Trophoblast cell (in vitro differentiated cells and primary cell): ENCODE results near the gene TMBIM1.
A peak's percentile ranks its signal among the peaks of the same experiment; 100 is the strongest.

Source experiments
- DNase-seq, 2 donors: peaks; one replicate each; pipeline ENCODE4 v3.0.0-alpha.2; 2016
- H2AFZ ChIP-seq: 2 replicates; pipeline ENCODE4 v1.6.1; 2013; ENCODE audit warnings: low read length, moderate library complexity, mild to moderate bottlenecking; ENCODE audit not compliant: insufficient read depth, poor library complexity
- H2AK5ac ChIP-seq: 2 replicates; pipeline ENCODE4 v1.6.1; 2013; ENCODE audit warnings: mild to moderate bottlenecking, low read length
- H2BK120ac ChIP-seq: 2 replicates; pipeline ENCODE4 v1.6.1; 2013; ENCODE audit warnings: low read length, mild to moderate bottlenecking, moderate library complexity; ENCODE audit not compliant: insufficient read depth, poor library complexity
- H2BK12ac ChIP-seq: 2 replicates; pipeline ENCODE4 v1.6.1; 2013; ENCODE audit warnings: mild to moderate bottlenecking, low read length, moderate library complexity
- H2BK5ac ChIP-seq: 2 replicates; pipeline ENCODE4 v1.6.1; 2013; ENCODE audit warnings: low read length, low read depth, moderate library complexity, mild to moderate bottlenecking; ENCODE audit not compliant: poor library complexity
- H3K14ac ChIP-seq: 2 replicates; pipeline ENCODE4 v1.6.1; 2013; ENCODE audit warnings: mild to moderate bottlenecking, low read length
- H3K18ac ChIP-seq: 2 replicates; pipeline ENCODE4 v1.6.1; 2013; ENCODE audit warnings: mild to moderate bottlenecking, low read length
- H3K23ac ChIP-seq: 2 replicates; pipeline ENCODE4 v1.6.1; 2013; ENCODE audit warnings: low read length
- H3K27ac ChIP-seq: 2 replicates; pipeline ENCODE4 v1.5.1; 2013; ENCODE audit warnings: low read depth, mild to moderate bottlenecking, inconsistent platforms, low read length, moderate library complexity
- H3K27me3 ChIP-seq: 2 replicates; pipeline ENCODE4 v1.6.1; 2013; ENCODE audit warnings: inconsistent platforms, mild to moderate bottlenecking, low read length, moderate library complexity; ENCODE audit not compliant: insufficient read depth
- H3K36me3 ChIP-seq, 2 experiments: 1 replicate in 1 of 2; 2 replicates in 1 of 2; pipeline ENCODE4 v1.6.1; 2013; ENCODE audit warnings: low read length in 2 of 2, mild to moderate bottlenecking in 2 of 2, moderate library complexity in 1 of 2; ENCODE audit not compliant: insufficient read depth in 2 of 2, control insufficient read depth in 1 of 2
- H3K4ac ChIP-seq: 2 replicates; pipeline ENCODE4 v1.6.1; 2013; ENCODE audit warnings: low read depth, mild to moderate bottlenecking, low read length, moderate library complexity
- H3K4me1 ChIP-seq, 2 experiments: 1 replicate in 1 of 2; 2 replicates in 1 of 2; pipeline ENCODE4 v1.6.1; 2013; ENCODE audit warnings: low read length in 2 of 2, mild to moderate bottlenecking in 2 of 2, moderate library complexity in 1 of 2; ENCODE audit not compliant: insufficient read depth in 2 of 2, control insufficient read depth in 1 of 2
- H3K4me2 ChIP-seq: 2 replicates; pipeline ENCODE4 v1.6.1; 2013; ENCODE audit warnings: inconsistent platforms, mild to moderate bottlenecking, low read length, moderate library complexity
- H3K4me3 ChIP-seq: 2 replicates; pipeline ENCODE4 v1.5.1; 2013; ENCODE audit warnings: mild to moderate bottlenecking, low read depth, low read length, inconsistent platforms
- H3K79me1 ChIP-seq: one replicate; pipeline ENCODE4 v1.6.1; 2013; ENCODE audit warnings: low read length
- H3K79me2 ChIP-seq: 2 replicates; pipeline ENCODE4 v1.6.1; 2013; ENCODE audit warnings: low read length, mild to moderate bottlenecking; ENCODE audit not compliant: control insufficient read depth, insufficient read depth, poor library complexity
- H3K9ac ChIP-seq: 2 replicates; pipeline ENCODE4 v1.6.1; 2013; ENCODE audit warnings: mild to moderate bottlenecking, low read length
- H3K9me3 ChIP-seq: 2 replicates; pipeline ENCODE4 v1.6.1; 2013; ENCODE audit warnings: low read depth, mild to moderate bottlenecking, control low read depth, inconsistent platforms, low read length; ENCODE audit not compliant: insufficient read depth
- H4K12ac ChIP-seq: 2 replicates; pipeline ENCODE4 v1.6.1; 2013; ENCODE audit warnings: low read depth, mild to moderate bottlenecking, low read length, moderate library complexity
- H4K8ac ChIP-seq: 2 replicates; pipeline ENCODE4 v1.6.1; 2013; ENCODE audit warnings: low read depth, mild to moderate bottlenecking, low read length, moderate library complexity
- H4K91ac ChIP-seq: one replicate; pipeline ENCODE4 v1.6.1; 2013; ENCODE audit warnings: low read depth, mild to moderate bottlenecking, low read length, moderate library complexity
- WGBS: extraction: QIAGEN DNeasy Blood & Tissue Kit; methylation state at CpG from one replicate; pipeline ENCODE4 v1.1.7; 2013; ENCODE audit warnings: missing lambda C conversion rate; ENCODE audit not compliant: insufficient read length, insufficient coverage; ENCODE audit errors: extremely low coverage; 5-methylcytosine and 5-hydroxymethylcytosine counted together

TMBIM1 gene

GRCh38 chr2:218271487-218271797, 20.9 kb downstream of the TMBIM1 start:
- Histone ChIP-seq H3K27ac (no peak overlapping the region), H2BK5ac (no peak overlapping the region), H3K4me2 (peak overlapping the region; percentile 92), H4K91ac (peak overlapping the region; percentile 22), H3K23ac (no peak overlapping the region), H3K79me1 (peaks cover 6% of the 10 kb centered on the region), H3K4me1 (peaks cover 5 to 12% of the 10 kb centered on the region in 2 experiments), H3K9me3 (no peaks in the 10 kb centered on the region), H3K14ac (no peak overlapping the region), H3K4ac (peak overlapping the region; percentile 24), H2BK120ac (no peak overlapping the region), H3K9ac (no peak overlapping the region), H3K79me2 (peaks cover 9% of the 10 kb centered on the region), H4K8ac (no peak overlapping the region), H3K36me3 (peaks cover 40 to 43% of the 10 kb centered on the region in 2 experiments), H2AFZ (no peak overlapping the region), H2AK5ac (no peak overlapping the region), H3K18ac (no peak overlapping the region), H3K4me3 (no peak overlapping the region), H2BK12ac (no peak overlapping the region), H3K27me3 (no peaks in the 10 kb centered on the region), H4K12ac (peak overlapping the region; percentile 23)
- no peak for DNase-seq
- no CpG with 5 or more reads among the region's 4 CpGs for WGBS

DNA sequence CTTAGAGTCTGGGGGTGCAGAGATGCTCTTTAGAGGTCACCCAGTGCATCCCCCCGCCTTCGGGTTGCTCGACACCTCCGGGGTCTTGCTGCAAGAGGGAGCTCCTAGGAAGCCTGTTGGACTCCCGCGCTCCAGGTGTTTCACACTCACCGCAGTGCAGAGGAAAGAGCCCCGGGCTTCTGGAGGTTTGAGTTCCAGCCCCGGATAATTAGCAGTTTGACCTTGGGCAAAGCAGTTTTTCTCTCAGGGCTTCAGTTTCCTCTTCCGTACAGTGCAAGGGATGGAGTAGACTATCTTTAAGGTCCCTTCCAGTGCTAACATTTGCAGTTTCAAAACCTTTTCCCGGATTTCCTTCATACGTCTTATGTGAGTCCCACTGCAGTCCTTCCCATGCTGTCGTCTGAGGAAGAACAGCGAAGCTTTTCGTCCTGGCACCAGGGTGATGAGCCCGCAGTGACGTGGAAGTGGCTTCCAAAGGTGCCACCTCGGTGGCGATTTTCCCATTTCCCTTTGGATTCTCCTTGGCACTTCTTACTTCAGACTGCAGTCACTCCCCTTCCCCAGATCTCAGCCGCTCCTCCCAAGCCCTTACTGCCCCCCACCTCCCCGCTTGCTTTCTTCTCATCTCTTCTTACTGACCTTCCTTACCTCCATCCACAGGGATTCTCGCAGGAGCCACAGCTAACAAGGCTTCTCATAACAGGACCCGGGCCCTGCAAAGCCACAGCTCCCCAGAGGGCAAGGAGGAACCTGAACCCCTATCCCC, 21.4 kb downstream of the TMBIM1 start:
- H2BK5ac ChIP-seq, result peak overlapping the region; percentile 49
- peak overlapping the region; percentile 34 for H2BK120ac ChIP-seq
- no peak overlapping the region for H3K23ac ChIP-seq
- H3K27ac ChIP-seq, result peak overlapping the region; percentile 23
- peak overlapping the region; percentile 83 for H3K14ac ChIP-seq
- H3K4me1 ChIP-seq, result peaks cover 5 to 12% of the 10 kb centered on the region in 2 experiments
- H3K4me2 ChIP-seq, result peak overlapping the region; percentile 92
- no peaks in the 10 kb centered on the region for H3K27me3 ChIP-seq
- peak overlapping the region; percentile 45 for H4K12ac ChIP-seq
- H3K9ac ChIP-seq, result peak overlapping the region; percentile 88
- peak overlapping the region; percentile 81 for H4K91ac ChIP-seq
- H3K18ac ChIP-seq, result peak overlapping the region; percentile 32
- peak overlapping the region; percentile 86 for H4K8ac ChIP-seq
- H3K79me1 ChIP-seq, result peaks cover 6% of the 10 kb centered on the region
- peaks cover 41 to 43% of the 10 kb centered on the region in 2 experiments for H3K36me3 ChIP-seq
- no CpG with 5 or more reads among the region's 23 CpGs for WGBS
- H3K4ac ChIP-seq, result peak overlapping the region; percentile 71
- H3K79me2 ChIP-seq, result peaks cover 9% of the 10 kb centered on the region
- H2AFZ ChIP-seq, result peak overlapping the region; percentile 69
- no peak overlapping the region for H2BK12ac ChIP-seq
- no peaks in the 10 kb centered on the region for H3K9me3 ChIP-seq
- H3K4me3 ChIP-seq, result peak overlapping the region; percentile 85
- H2AK5ac ChIP-seq, result no peak overlapping the region
- DNase-seq, result peak; percentile 52 to 67

DNA sequence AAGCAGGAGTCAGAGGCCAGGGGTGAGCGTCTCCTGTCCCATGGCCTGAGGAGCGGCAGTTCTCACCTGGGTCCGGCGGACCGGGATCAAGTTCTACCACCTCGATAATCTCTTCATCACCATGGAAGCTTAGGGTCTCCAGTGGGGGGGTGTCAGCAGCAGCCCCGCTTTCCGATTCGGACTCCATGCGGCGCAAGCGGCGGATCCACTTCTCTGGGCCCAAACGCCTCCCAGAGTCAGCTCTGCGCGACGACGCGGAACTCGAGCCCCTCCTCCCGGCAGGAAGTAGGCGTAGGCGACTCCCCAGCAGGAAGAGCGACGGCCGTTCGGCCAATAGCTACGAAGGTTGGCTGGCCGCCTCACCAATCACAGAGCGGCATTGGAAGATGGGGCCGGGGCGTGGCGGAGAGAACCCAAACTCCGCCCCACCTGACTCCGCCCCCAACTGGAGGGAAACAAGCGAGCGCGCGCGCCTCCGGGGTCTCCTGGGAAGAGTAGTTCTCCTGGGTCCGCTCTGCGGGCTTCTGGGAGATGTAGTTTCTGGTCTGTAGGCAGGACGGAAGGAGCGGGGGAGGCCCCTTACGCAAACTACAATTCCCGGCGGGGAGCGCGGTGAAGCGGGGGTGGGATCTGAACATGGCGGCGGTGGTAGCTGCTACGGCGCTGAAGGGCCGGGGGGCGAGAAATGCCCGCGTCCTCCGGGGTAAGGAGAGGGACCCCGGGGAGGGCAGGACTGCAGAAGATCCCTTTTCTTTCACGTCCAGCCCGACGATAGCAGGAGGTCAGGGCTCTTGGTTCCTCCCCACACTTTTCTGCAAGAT, 22.2 kb downstream of the TMBIM1 start, which contains the start of the genes AAMP and PNKD:
Gene AAMP (minus strand): TSS at position 238 of the 821 bp plus-strand sequence. CDS start 51 bp downstream, at position 187.
Gene PNKD (plus strand): TSS at position 620 of the 821 bp plus-strand sequence. CDS start 17 bp downstream, at position 637.
- Histone ChIP-seq H4K12ac (peak within 1 kb of the TSS; percentile 54), H3K14ac (peak within 1 kb of the TSS; percentile 83), H3K4me3 (peak within 1 kb of the TSS; percentile 90), H2BK12ac (no peak within 1 kb of the TSS), H2BK5ac (peak within 1 kb of the TSS; percentile 63), H4K91ac (peak within 1 kb of the TSS; percentile 81), H3K4ac (peak within 1 kb of the TSS; percentile 71), H2BK120ac (peak within 1 kb of the TSS; percentile 34), H2AFZ (peak within 1 kb of the TSS; percentile 69), H3K4me1 (peaks cover 5 to 12% of the 10 kb centered on the region in 2 experiments), H3K9ac (peak within 1 kb of the TSS; percentile 88), H3K79me2 (peaks cover 9% of the 10 kb centered on the region), H3K23ac (no peak within 1 kb of the TSS), H3K79me1 (peaks cover 6% of the 10 kb centered on the region), H3K27ac (peak within 1 kb of the TSS; percentile 46), H3K4me2 (peak within 1 kb of the TSS; percentile 92), H4K8ac (peak within 1 kb of the TSS; percentile 86), H3K27me3 (no peaks in the 10 kb centered on the region), H2AK5ac (peak within 1 kb of the TSS; percentile 42), H3K9me3 (no peaks in the 10 kb centered on the region), H3K18ac (peak within 1 kb of the TSS; percentile 32), H3K36me3 (peaks cover 41 to 43% of the 10 kb centered on the region in 2 experiments)
- no CpG with 5 or more reads among the region's 64 CpGs for WGBS
- DNase-seq, result peak; percentile 100

GRCh38 chr2:218267259-218267658, 25.0 kb downstream of the TMBIM1 start:
- Histone ChIP-seq H2BK5ac (no peak overlapping the region), H3K18ac (no peak overlapping the region), H2BK12ac (no peak overlapping the region), H2AFZ (no peak overlapping the region), H3K14ac (no peak overlapping the region), H3K23ac (no peak overlapping the region), H3K4me2 (no peak overlapping the region), H3K36me3 (peaks cover 47 to 49% of the 10 kb centered on the region in 2 experiments), H3K4me1 (peaks cover 5 to 10% of the 10 kb centered on the region in 2 experiments), H3K27me3 (no peaks in the 10 kb centered on the region), H4K8ac (no peak overlapping the region), H4K12ac (no peak overlapping the region), H2BK120ac (no peak overlapping the region), H3K9ac (no peak overlapping the region), H3K79me1 (peaks cover 6% of the 10 kb centered on the region), H3K4ac (no peak overlapping the region), H3K4me3 (no peak overlapping the region), H3K79me2 (peaks cover 9% of the 10 kb centered on the region), H2AK5ac (no peak overlapping the region), H3K9me3 (no peaks in the 10 kb centered on the region), H4K91ac (no peak overlapping the region), H3K27ac (no peak overlapping the region)
- WGBS, result no CpG with 5 or more reads among the region's 6 CpGs
- DNase-seq, result no peak
